NCI-H128 (cell line): Measurements from ENCODE around the gene GRAMD4.

Experiments
- DNase-seq: peaks from one replicate; lab custom pipeline; 2025; ENCODE audit not compliant: unreplicated experiment; lab: John Stamatoyannopoulos, UW

GRAMD4 gene

GRCh38 chr22:46596032-46596441, 24.1 kb upstream of the GRAMD4 start:
- DNase-seq: no peak

- DNase-seq: no peak
Observed at GRCh38 chr22:46596819-46597218, 23.4 kb upstream of the GRAMD4 start.

- no peak for DNase-seq
Observed at GRCh38 chr22:46598224-46598623, 22.0 kb upstream of the GRAMD4 start.

- no peak for DNase-seq
Observed at GRCh38 chr22:46598737-46599424, 21.3 kb upstream of the GRAMD4 start.

- no peak for DNase-seq
Observed at GRCh38 chr22:46600273-46600796, 19.9 kb upstream of the GRAMD4 start.

- no peak for DNase-seq
Observed at GRCh38 chr22:46602025-46602424, 18.2 kb upstream of the GRAMD4 start.

GRCh38 chr22:46604306-46604690, 15.9 kb upstream of the GRAMD4 start:
- DNase-seq: no peak

- no peak for DNase-seq
Observed at GRCh38 chr22:46605117-46605516, 15.1 kb upstream of the GRAMD4 start.

GRCh38 chr22:46606886-46607285, 13.3 kb upstream of the GRAMD4 start:
- DNase-seq: no peak

GRCh38 chr22:46607483-46608114, 12.6 kb upstream of the GRAMD4 start:
- DNase-seq: no peak

GRCh38 chr22:46609175-46609690, 11.0 kb upstream of the GRAMD4 start:
- DNase-seq: no peak

GRCh38 chr22:46609724-46610201, 10.4 kb upstream of the GRAMD4 start:
- no peak for DNase-seq

- DNase-seq: no peak
Observed at GRCh38 chr22:46610356-46610755, 9.8 kb upstream of the GRAMD4 start.

- no peak for DNase-seq
Observed at GRCh38 chr22:46611189-46611588, 9.0 kb upstream of the GRAMD4 start.

- no peak for DNase-seq
Observed at GRCh38 chr22:46612341-46612903, 7.8 kb upstream of the GRAMD4 start.

GRCh38 chr22:46612904-46613605, 7.1 kb upstream of the GRAMD4 start:
- DNase-seq: no peak

- no peak for DNase-seq
Observed at GRCh38 chr22:46613606-46614021, 6.6 kb upstream of the GRAMD4 start.

GRCh38 chr22:46614025-46614931, 5.9 kb upstream of the GRAMD4 start:
- DNase-seq: no peak

GRCh38 chr22:46617207-46617985, 2.8 kb upstream of the GRAMD4 start:
- DNase-seq: no peak
